ENCODE data around the gene CTNNA3. TPM values are rescaled to one million over a fixed set of nuclear protein-coding genes. Genes with fewer than 3 reads are reported as not detected.

CTNNA3 gene
- total RNA-seq, 2 donors from 2014 or later = 3.2 to 7.2 TPM

- no peak overlapping the region for H3K27ac Mint-ChIP-seq
- no peak for DNase-seq
- no peak overlapping the region for H3K9ac ChIP-seq (ENCODE audit: extremely low read depth, low read length, poor library complexity, severe bottlenecking)
- no peaks in the 10 kb centered on the region for H3K4me1 ChIP-seq (ENCODE audit: control insufficient read depth, insufficient read depth, low read length)
- 91 to 92% methylated on average over 1 of the region's 1 CpG for WGBS, 2 experiments (ENCODE audit: insufficient coverage in 1 of 2, insufficient read length in 1 of 2)
- H3K27me3 ChIP-seq (ENCODE audit: control insufficient read depth, insufficient read depth, low read length, poor library complexity, severe bottlenecking) = no peaks in the 10 kb centered on the region
- no peaks in the 10 kb centered on the region for H3K9me3 Mint-ChIP-seq
- no peaks in the 10 kb centered on the region for H3K27me3 Mint-ChIP-seq (ENCODE audit: insufficient read depth)
- no peaks in the 10 kb centered on the region for H3K4me1 Mint-ChIP-seq
- no peak overlapping the region for H3K27ac ChIP-seq (ENCODE audit: low read depth, low read length)
- H3K36me3 Mint-ChIP-seq (ENCODE audit: low read depth) = no peaks in the 10 kb centered on the region
- TF ChIP-seq, protein P1, sequence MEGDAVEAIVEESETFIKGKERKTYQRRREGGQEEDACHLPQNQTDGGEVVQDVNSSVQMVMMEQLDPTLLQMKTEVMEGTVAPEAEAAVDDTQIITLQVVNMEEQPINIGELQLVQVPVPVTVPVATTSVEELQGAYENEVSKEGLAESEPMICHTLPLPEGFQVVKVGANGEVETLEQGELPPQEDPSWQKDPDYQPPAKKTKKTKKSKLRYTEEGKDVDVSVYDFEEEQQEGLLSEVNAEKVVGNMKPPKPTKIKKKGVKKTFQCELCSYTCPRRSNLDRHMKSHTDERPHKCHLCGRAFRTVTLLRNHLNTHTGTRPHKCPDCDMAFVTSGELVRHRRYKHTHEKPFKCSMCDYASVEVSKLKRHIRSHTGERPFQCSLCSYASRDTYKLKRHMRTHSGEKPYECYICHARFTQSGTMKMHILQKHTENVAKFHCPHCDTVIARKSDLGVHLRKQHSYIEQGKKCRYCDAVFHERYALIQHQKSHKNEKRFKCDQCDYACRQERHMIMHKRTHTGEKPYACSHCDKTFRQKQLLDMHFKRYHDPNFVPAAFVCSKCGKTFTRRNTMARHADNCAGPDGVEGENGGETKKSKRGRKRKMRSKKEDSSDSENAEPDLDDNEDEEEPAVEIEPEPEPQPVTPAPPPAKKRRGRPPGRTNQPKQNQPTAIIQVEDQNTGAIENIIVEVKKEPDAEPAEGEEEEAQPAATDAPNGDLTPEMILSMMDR (conservative IDR thresholded peaks at IDR 0.05) = no peak
- H3K4me3 ChIP-seq (ENCODE audit: low read length) = no peak overlapping the region
- no peak overlapping the region for H3K4me3 Mint-ChIP-seq
- no peaks in the 10 kb centered on the region for H3K9me3 ChIP-seq (ENCODE audit: control insufficient read depth, low read length)
- H3K36me3 ChIP-seq (ENCODE audit: control insufficient read depth, insufficient read depth, low read length) = no peaks in the 10 kb centered on the region
Measured at GRCh38 chr10:66680886-66681285, 1015.1 kb downstream of the CTNNA3 start.

GRCh38 chr10:66678521-66678920 lies 1017.5 kb downstream of the CTNNA3 start:
- no peaks in the 10 kb centered on the region for H3K36me3 ChIP-seq (ENCODE audit: control insufficient read depth, insufficient read depth, low read length)
- WGBS, 2 experiments (ENCODE audit: insufficient coverage in 1 of 2, insufficient read length in 1 of 2) = 84 to 95% methylated on average over 3 of the region's 3 CpGs
- H3K27me3 ChIP-seq (ENCODE audit: control insufficient read depth, insufficient read depth, low read length, poor library complexity, severe bottlenecking) = no peaks in the 10 kb centered on the region
- H3K4me1 ChIP-seq (ENCODE audit: control insufficient read depth, insufficient read depth, low read length) = no peaks in the 10 kb centered on the region
- Mint-ChIP-seq H3K27me3 (ENCODE audit: insufficient read depth) (no peaks in the 10 kb centered on the region), H3K9me3 (no peaks in the 10 kb centered on the region), H3K4me3 (no peak overlapping the region), H3K4me1 (no peaks in the 10 kb centered on the region), H3K27ac (no peak overlapping the region), H3K36me3 (ENCODE audit: low read depth) (no peaks in the 10 kb centered on the region)
- no peaks in the 10 kb centered on the region for H3K9me3 ChIP-seq (ENCODE audit: control insufficient read depth, low read length)
- DNase-seq = no peak
- no peak overlapping the region for H3K9ac ChIP-seq (ENCODE audit: extremely low read depth, low read length, poor library complexity, severe bottlenecking)
- TF ChIP-seq, protein P1 (conservative IDR thresholded peaks at IDR 0.05) = no peak
- no peak overlapping the region for H3K27ac ChIP-seq (ENCODE audit: low read depth, low read length)
- H3K4me3 ChIP-seq (ENCODE audit: low read length) = no peak overlapping the region

DNA sequence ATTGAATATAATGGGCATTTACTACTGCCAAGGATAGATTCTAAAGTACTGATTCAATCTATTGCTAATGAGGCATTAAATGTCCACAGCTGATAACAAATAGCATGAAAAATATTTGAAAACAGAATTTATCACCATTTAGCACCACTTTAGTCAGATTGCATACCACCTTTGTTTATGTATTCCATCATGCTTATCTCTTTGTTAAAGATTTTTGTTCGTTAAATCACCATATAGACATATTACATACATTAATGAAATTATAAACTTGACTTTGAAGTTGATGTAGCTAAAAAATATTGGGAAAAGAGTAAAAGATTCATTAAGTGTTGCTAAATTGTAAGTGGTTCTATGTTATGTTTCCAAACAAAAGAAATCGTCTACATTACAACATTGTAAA lies 1022.9 kb downstream of the CTNNA3 start:
- Mint-ChIP-seq H3K4me3 (no peak overlapping the region), H3K4me1 (no peaks in the 10 kb centered on the region), H3K27me3 (ENCODE audit: insufficient read depth) (no peaks in the 10 kb centered on the region), H3K36me3 (ENCODE audit: low read depth) (no peaks in the 10 kb centered on the region), H3K9me3 (no peaks in the 10 kb centered on the region), H3K27ac (no peak overlapping the region)
- H3K4me1 ChIP-seq (ENCODE audit: control insufficient read depth, insufficient read depth, low read length) = no peaks in the 10 kb centered on the region
- H3K27ac ChIP-seq (ENCODE audit: low read depth, low read length) = no peak overlapping the region
- no peaks in the 10 kb centered on the region for H3K27me3 ChIP-seq (ENCODE audit: control insufficient read depth, insufficient read depth, low read length, poor library complexity, severe bottlenecking)
- no peak for DNase-seq
- H3K9me3 ChIP-seq (ENCODE audit: control insufficient read depth, low read length) = no peaks in the 10 kb centered on the region
- H3K4me3 ChIP-seq (ENCODE audit: low read length) = no peak overlapping the region
- no peaks in the 10 kb centered on the region for H3K36me3 ChIP-seq (ENCODE audit: control insufficient read depth, insufficient read depth, low read length)
- TF ChIP-seq, protein P1 (conservative IDR thresholded peaks at IDR 0.05) = no peak
- 100% methylated on average over 2 of the region's 2 CpGs; no CpG with 5 or more reads in 1 of the 2 experiments for WGBS, 2 experiments (ENCODE audit: insufficient coverage in 1 of 2, insufficient read length in 1 of 2)
- H3K9ac ChIP-seq (ENCODE audit: extremely low read depth, low read length, poor library complexity, severe bottlenecking) = no peak overlapping the region
